ENCODE results near the gene TNNT3. TPM values are rescaled to one million over a fixed set of nuclear protein-coding genes. Genes with fewer than 3 reads are reported as not detected.

Gene TNNT3
- total and polyA plus RNA-seq, 3 donors from 2014 or later = 8.1 to 16.1 (median 13.1) TPM

DNA sequence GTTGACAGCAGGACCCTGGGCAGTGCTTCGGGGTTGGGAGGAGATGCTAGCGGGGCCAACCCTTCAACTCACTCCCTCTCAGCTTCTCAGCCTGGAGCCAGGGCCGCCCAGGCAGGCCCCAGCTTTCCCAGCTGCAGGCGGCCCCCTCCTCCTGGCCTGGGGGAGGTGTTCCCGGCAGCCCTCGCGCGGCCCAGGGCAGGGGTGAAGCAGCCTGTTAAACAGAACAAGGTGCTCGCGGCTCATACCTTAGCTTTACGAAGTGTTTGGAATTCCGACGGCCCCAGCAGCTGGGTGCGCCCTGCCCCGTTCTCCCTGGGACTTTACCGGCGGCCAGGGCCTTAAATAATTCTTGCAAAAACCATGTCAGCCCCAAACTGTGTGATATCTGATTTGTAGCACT is 44.8 kb downstream of the TNNT3 start:
- Histone ChIP-seq H3K4me1 (no peaks in the 10 kb centered on the region), H3K36me3 (ENCODE audit: low read depth, missing control alignments) (no peaks in the 10 kb centered on the region), H3K9me3 (no peaks in the 10 kb centered on the region), H3K27me3 (no peaks in the 10 kb centered on the region), H3K4me3 (no peak overlapping the region), H3K27ac (no peak overlapping the region)
- intact Hi-C loops (cut with DNase I; ENCODE audit: low total_unique reads) = no loop called here
- no peak for DNase-seq
- no CpG with 5 or more reads among the region's 17 CpGs for WGBS, 2 donors
- TF ChIP-seq, protein P1, sequence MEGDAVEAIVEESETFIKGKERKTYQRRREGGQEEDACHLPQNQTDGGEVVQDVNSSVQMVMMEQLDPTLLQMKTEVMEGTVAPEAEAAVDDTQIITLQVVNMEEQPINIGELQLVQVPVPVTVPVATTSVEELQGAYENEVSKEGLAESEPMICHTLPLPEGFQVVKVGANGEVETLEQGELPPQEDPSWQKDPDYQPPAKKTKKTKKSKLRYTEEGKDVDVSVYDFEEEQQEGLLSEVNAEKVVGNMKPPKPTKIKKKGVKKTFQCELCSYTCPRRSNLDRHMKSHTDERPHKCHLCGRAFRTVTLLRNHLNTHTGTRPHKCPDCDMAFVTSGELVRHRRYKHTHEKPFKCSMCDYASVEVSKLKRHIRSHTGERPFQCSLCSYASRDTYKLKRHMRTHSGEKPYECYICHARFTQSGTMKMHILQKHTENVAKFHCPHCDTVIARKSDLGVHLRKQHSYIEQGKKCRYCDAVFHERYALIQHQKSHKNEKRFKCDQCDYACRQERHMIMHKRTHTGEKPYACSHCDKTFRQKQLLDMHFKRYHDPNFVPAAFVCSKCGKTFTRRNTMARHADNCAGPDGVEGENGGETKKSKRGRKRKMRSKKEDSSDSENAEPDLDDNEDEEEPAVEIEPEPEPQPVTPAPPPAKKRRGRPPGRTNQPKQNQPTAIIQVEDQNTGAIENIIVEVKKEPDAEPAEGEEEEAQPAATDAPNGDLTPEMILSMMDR (IDR thresholded peaks at IDR 0.05) = no peak
- no peak for TF ChIP-seq POLR2A (IDR thresholded peaks at IDR 0.05)

DNA sequence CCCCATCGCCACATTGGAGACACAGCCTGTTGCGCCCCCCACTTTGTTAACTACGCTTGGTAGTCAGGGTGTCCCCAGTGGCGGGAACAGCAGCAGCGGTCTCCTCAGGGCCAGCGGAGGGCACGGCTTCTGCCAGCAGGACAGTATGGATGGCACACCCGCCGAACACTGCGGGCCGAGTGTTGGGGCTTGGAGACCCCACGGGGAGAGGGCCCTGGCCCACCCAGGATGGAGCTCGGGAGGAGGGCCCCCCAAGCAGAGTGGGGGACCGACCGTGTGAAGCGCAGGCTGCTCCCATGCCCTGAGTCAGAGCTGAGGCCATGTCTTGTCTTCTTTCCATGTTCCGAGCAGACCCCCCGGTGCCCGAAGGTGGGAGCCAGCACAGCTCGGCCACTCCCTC is 45.5 kb downstream of the TNNT3 start:
- Histone ChIP-seq H3K27me3 (no peaks in the 10 kb centered on the region), H3K36me3 (ENCODE audit: low read depth, missing control alignments) (no peaks in the 10 kb centered on the region), H3K9me3 (no peaks in the 10 kb centered on the region), H3K4me1 (no peaks in the 10 kb centered on the region), H3K27ac (no peak overlapping the region), H3K4me3 (no peak overlapping the region)
- no peak for TF ChIP-seq POLR2A (IDR thresholded peaks at IDR 0.05)
- TF ChIP-seq, protein P1 (IDR thresholded peaks at IDR 0.05) = no peak
- DNase-seq = no peak
- WGBS, 2 donors = no CpG with 5 or more reads among the region's 20 CpGs
- intact Hi-C loops (cut with DNase I; ENCODE audit: low total_unique reads) = no loop called here

- H3K27ac ChIP-seq = no peak overlapping the region
- TF ChIP-seq POLR2A (IDR thresholded peaks at IDR 0.05) = no peak
- TF ChIP-seq, protein P1 (IDR thresholded peaks at IDR 0.05) = no peak
- H3K36me3 ChIP-seq (ENCODE audit: low read depth, missing control alignments) = no peaks in the 10 kb centered on the region
- WGBS, 2 donors = 90% methylated on average over 2 of the region's 18 CpGs; no CpG with 5 or more reads in 1 of the 2 donors
- no peak for DNase-seq
- intact Hi-C loops (cut with DNase I; ENCODE audit: low total_unique reads) = no loop called here
- H3K4me3 ChIP-seq = no peak overlapping the region
- no peaks in the 10 kb centered on the region for H3K27me3 ChIP-seq
- no peaks in the 10 kb centered on the region for H3K9me3 ChIP-seq
- H3K4me1 ChIP-seq = no peaks in the 10 kb centered on the region
Observed at GRCh38 chr11:1966531-1966930, 47.0 kb downstream of the TNNT3 start.

DNA sequence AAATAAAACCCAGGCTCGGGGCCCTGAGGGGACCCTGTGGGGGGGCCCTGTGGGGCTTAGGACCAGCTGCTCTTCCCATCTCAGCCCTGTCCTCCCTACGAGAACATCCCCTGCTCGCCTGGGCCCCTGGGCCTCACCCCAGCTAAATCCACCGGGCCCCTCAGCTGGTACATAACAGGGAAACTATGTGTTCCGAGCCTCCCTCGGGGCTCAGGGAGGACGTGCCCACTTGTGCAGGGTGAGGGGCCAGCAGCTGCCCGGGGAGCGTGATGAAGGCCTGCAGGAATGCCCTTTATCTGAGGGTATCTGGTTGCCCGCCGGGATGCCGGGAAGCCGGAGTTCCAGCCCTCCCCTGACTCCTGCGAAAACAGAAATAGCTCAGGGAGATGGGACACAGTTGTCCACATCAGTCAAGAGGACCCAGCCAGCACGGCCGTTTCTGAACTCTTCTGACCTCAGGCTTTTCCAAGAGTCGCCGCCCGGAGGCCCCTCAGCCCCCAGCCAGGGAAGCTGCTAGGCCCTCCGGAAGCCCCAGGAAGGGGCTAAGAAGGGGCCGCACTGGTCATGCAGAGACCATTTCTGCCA is 48.2 kb downstream of the TNNT3 start:
- intact Hi-C loops (cut with DNase I; ENCODE audit: low total_unique reads) = no loop called here
- Histone ChIP-seq H3K4me3 (no peak overlapping the region), H3K36me3 (ENCODE audit: low read depth, missing control alignments) (no peaks in the 10 kb centered on the region), H3K27ac (no peak overlapping the region), H3K4me1 (no peaks in the 10 kb centered on the region), H3K9me3 (no peaks in the 10 kb centered on the region), H3K27me3 (no peaks in the 10 kb centered on the region)
- WGBS, 2 donors = no CpG with 5 or more reads among the region's 21 CpGs
- TF ChIP-seq, protein P1 (IDR thresholded peaks at IDR 0.05) = no peak
- TF ChIP-seq POLR2A (IDR thresholded peaks at IDR 0.05) = no peak
- DNase-seq = no peak

DNA sequence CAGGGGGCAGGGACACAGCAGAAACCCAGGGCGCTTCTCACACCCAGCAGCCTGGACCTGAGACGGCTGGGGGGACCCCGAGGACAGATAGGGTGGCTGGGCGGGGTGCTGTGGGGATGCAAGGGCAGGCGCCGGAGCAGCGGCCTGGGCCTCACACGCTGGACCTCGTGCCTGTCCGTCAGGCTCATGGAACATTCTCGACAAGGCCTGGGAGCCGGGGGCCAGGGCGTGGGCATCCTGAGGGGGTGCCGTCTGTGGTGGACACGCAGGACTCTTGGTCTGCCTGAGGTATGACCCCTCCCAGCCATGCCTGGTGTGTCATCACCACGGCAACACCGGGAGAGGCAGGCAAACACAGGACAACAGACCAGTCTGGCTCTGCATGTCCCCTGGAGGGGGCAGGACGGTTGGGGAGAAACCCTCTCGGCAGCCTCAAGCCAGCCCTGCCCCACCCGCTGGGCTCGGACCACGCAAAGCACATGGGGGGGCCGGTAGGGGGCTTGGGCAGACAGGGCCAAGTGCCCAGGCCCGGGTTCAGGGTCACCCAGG is 49.0 kb downstream of the TNNT3 start:
- intact Hi-C loops (cut with DNase I; ENCODE audit: low total_unique reads) = no loop called here
- H3K4me1 ChIP-seq = no peaks in the 10 kb centered on the region
- no peaks in the 10 kb centered on the region for H3K36me3 ChIP-seq (ENCODE audit: low read depth, missing control alignments)
- no peak overlapping the region for H3K4me3 ChIP-seq
- no peaks in the 10 kb centered on the region for H3K27me3 ChIP-seq
- H3K27ac ChIP-seq = no peak overlapping the region
- no peak for DNase-seq
- no peaks in the 10 kb centered on the region for H3K9me3 ChIP-seq
- TF ChIP-seq POLR2A (IDR thresholded peaks at IDR 0.05) = no peak
- TF ChIP-seq, protein P1 (IDR thresholded peaks at IDR 0.05) = no peak
- no CpG with 5 or more reads among the region's 24 CpGs for WGBS, 2 donors

All from testis (tissue), 3 donors.